Upper lobe of left lung (tissue), 4 donors: ENCODE data around the gene TTC28.
"Not testable (repeated sequence)": the region's sequence is repeated elsewhere in the genome, so short reads cannot be mapped to it uniquely, and the experiment has no call there.

Source experiments
- CTCF ChIP-seq, 6 experiments: fragments of 450-650 bp in 4 of 6; fragments of 200-600 bp in 2 of 6; sonication (generic) in 2 of 6; IDR thresholded peaks; one replicate each; pipeline ENCODE4 v1.5.1; 2016 to 2019; ENCODE audit warnings: antibody characterized with exemption in 6 of 6
- EP300 ChIP-seq, 4 donors: sonication (generic); formaldehyde crosslinking; IDR thresholded peaks; one replicate each; pipeline ENCODE4 v1.5.1; 2017; ENCODE audit warnings: antibody characterized with exemption in 4 of 4, control low read depth in 2 of 4
- POLR2A ChIP-seq, 4 donors: fragments of 450-650 bp; IDR thresholded peaks; one replicate each; pipeline ENCODE4 v1.5.1; 2016 to 2017; ENCODE audit warnings: antibody characterized with exemption in 4 of 4, mild to moderate bottlenecking in 2 of 4

GRCh38 chr22:28191571-28191970 lies 488.1 kb downstream of the TTC28 start:
- TF ChIP-seq CTCF, EP300, POLR2A (IDR thresholded peaks at IDR 0.05): not testable (repeated sequence)
